ENCODE data around the gene KLF13. TPM values are rescaled to one million over a fixed set of nuclear protein-coding genes. Genes with fewer than 3 reads are reported as not detected.

Gene KLF13
- total and polyA plus RNA-seq, 10 of the 15 experiments (the other 5 are each of a cell fraction or from before 2014, with no cell fraction given) = 20.3 to 109 (median 51.4) TPM

DNA sequence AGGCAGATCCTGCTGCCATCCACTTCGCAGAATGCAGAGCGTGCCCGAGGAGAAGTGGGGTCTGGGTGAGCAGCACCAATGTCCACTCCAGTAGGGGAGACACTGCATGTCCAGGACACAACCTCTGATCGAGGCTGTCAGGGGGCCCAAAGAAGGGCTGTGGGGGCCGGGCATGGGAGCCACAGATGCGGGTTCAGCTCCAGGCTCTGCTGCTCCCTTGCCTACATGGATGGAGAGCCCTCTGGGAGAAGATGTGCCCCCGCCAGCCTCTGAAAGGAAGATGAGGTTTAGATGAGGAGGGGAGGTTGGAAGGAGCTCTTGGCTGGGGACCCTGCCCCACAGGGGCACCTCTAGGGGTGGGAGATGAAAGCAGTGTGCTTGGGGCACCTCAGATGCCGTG is 75.4 kb downstream of the KLF13 start:
- ChIA-PET RAD21 (ENCODE audit: unreplicated experiment) (no interaction called here), POLR2A (no interaction called here), CTCF (no interaction called here), SMC1A (ENCODE audit: uncharacterized antibody, unreplicated experiment) (no interaction called here)
- Histone ChIP-seq H3K4me1 (ENCODE audit: control insufficient read depth, insufficient read depth, low read length) (peaks cover 3% of the 10 kb centered on the region; the same call in 1 of the 2 replicates), H3K4me2 (ENCODE audit: control insufficient read depth, insufficient read depth) (no peak overlapping the region), H3K36me3 (ENCODE audit: control insufficient read depth in 2 of 2, insufficient read depth in 2 of 2, low read length in 1 of 2) (no peaks in the 10 kb centered on the region), H3K27me3 (replicated peaks in 1 of 2; ENCODE audit: control insufficient read depth in 2 of 2, insufficient read depth in 2 of 2, low read length in 1 of 2) (no peaks in the 10 kb centered on the region), H3K4me3 (no peak overlapping the region), H4K20me1 (ENCODE audit: control insufficient read depth, insufficient read depth) (no peaks in the 10 kb centered on the region), H2AFZ (ENCODE audit: control insufficient read depth, low read depth, low read length) (no peak overlapping the region), H3K27ac (ENCODE audit: control insufficient read depth, insufficient read depth) (no peak overlapping the region), H3K9me3 (replicated peaks; ENCODE audit: control insufficient read depth, insufficient read depth, low read length) (no peaks in the 10 kb centered on the region; the same call in 2 of the 3 replicates), H3K9ac (ENCODE audit: control insufficient read depth, insufficient read depth, low read length) (no peak overlapping the region), H3K79me2 (ENCODE audit: control insufficient read depth, insufficient read depth, low read length) (no peaks in the 10 kb centered on the region)
- in situ Hi-C loops (cut with MboI) (no loop called here), intact Hi-C loops (cut with micrococcal nuclease; ENCODE audit: unreplicated experiment) (no loop called here)
- FAIRE-seq = no peak
- TF ChIP-seq BACH1 (IDR thresholded peaks at IDR 0.05; ENCODE audit: borderline replicate concordance) (no peak), GATAD2B (conservative IDR thresholded peaks at IDR 0.05; ENCODE audit: low read depth) (no peak), PML (IDR thresholded peaks at IDR 0.05; ENCODE audit: low read length) (no peak)
- TF ChIP-seq, protein P1, sequence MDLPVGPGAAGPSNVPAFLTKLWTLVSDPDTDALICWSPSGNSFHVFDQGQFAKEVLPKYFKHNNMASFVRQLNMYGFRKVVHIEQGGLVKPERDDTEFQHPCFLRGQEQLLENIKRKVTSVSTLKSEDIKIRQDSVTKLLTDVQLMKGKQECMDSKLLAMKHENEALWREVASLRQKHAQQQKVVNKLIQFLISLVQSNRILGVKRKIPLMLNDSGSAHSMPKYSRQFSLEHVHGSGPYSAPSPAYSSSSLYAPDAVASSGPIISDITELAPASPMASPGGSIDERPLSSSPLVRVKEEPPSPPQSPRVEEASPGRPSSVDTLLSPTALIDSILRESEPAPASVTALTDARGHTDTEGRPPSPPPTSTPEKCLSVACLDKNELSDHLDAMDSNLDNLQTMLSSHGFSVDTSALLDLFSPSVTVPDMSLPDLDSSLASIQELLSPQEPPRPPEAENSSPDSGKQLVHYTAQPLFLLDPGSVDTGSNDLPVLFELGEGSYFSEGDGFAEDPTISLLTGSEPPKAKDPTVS (IDR thresholded peaks at IDR 0.05; ENCODE audit: low read depth, low read length) = no peak
- TF ChIP-seq, protein P2, sequence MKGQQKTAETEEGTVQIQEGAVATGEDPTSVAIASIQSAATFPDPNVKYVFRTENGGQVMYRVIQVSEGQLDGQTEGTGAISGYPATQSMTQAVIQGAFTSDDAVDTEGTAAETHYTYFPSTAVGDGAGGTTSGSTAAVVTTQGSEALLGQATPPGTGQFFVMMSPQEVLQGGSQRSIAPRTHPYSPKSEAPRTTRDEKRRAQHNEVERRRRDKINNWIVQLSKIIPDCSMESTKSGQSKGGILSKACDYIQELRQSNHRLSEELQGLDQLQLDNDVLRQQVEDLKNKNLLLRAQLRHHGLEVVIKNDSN (IDR thresholded peaks at IDR 0.05; ENCODE audit: borderline replicate concordance, extremely low read length, insufficient read depth, low read depth, low read length) = no peak
- TF ChIP-seq, protein P3, sequence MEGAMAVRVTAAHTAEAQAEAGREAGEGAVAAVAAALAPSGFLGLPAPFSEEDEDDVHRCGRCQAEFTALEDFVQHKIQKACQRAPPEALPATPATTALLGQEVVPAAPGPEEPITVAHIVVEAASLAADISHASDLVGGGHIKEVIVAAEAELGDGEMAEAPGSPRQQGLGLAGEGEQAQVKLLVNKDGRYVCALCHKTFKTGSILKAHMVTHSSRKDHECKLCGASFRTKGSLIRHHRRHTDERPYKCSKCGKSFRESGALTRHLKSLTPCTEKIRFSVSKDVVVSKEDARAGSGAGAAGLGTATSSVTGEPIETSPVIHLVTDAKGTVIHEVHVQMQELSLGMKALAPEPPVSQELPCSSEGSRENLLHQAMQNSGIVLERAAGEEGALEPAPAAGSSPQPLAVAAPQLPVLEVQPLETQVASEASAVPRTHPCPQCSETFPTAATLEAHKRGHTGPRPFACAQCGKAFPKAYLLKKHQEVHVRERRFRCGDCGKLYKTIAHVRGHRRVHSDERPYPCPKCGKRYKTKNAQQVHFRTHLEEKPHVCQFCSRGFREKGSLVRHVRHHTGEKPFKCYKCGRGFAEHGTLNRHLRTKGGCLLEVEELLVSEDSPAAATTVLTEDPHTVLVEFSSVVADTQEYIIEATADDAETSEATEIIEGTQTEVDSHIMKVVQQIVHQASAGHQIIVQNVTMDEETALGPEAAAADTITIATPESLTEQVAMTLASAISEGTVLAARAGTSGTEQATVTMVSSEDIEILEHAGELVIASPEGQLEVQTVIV (IDR thresholded peaks at IDR 0.05; ENCODE audit: borderline replicate concordance, partially characterized antibody) = no peak
- ATAC-seq = no peak
- no peak for DNase-seq (ENCODE audit: low read depth, low spot score)
- BruUV-seq (replicated peaks) = no TSS peak
- 43% methylated on average over 8 of the region's 8 CpGs for WGBS (ENCODE audit: insufficient coverage, insufficient replicate concordance, low lambda C conversion rate, missing lambda C conversion rate)
